Vagina (tissue), 2 donors: Measurements from ENCODE around the gene IRF5. TPM values are rescaled to one million over a fixed set of nuclear protein-coding genes. Genes with fewer than 3 reads are reported as not detected.

ENCODE experiments used
- DNase-seq, 2 donors: peaks; one replicate each; pipeline ENCODE4 v3.0.0-alpha.2; 2017; ENCODE audit errors: extremely low spot score in 2 of 2
- H3K27ac ChIP-seq: fragments of 200-600 bp; sonication (generic); one replicate; pipeline ENCODE4 v1.5.1; 2019
- H3K27me3 ChIP-seq: fragments of 200-600 bp; sonication (generic); one replicate; pipeline ENCODE4 v1.5.1; 2019
- H3K36me3 ChIP-seq, 2 donors: fragments of 200-600 bp; sonication (generic); one replicate each; pipeline ENCODE4 v1.5.1; 2017 to 2019
- H3K4me1 ChIP-seq: fragments of 200-600 bp; sonication (generic); one replicate; pipeline ENCODE4 v1.5.1; 2019
- H3K4me3 ChIP-seq, 2 donors: fragments of 200-600 bp; sonication (generic); 1 replicate in 1 of 2; 2 replicates in 1 of 2; pipeline ENCODE4 v1.5.1; 2016 to 2019
- H3K9me3 ChIP-seq: fragments of 200-600 bp; sonication (generic); one replicate; pipeline ENCODE4 v1.5.1; 2019
- POLR2A ChIP-seq, 2 donors: fragments of 450-650 bp; IDR thresholded peaks; one replicate each; pipeline ENCODE4 v1.6.1; 2017; ENCODE audit warnings: antibody characterized with exemption in 2 of 2, mild to moderate bottlenecking in 2 of 2, moderate library complexity in 2 of 2
- POLR2AphosphoS5 ChIP-seq, 2 donors: sonication (generic); formaldehyde crosslinking; IDR thresholded peaks; one replicate each; pipeline ENCODE4 v1.9.0; 2017; ENCODE audit warnings: antibody characterized with exemption in 2 of 2, mild to moderate bottlenecking in 2 of 2, low read depth in 1 of 2; ENCODE audit not compliant: insufficient read depth in 1 of 2
- intact Hi-C: fragments of 100-400 bp; cut with DNase I; formaldehyde crosslinking; loops from one replicate; pipeline ENCODE4 v1.15.1; 2023
- total RNA-seq: library from RNA; depleted of rRNA; stranded (reverse); fragments of >200 nt; gene quantifications from one replicate; pipeline ENCODE4 v1.2.3, GENCODE V29; 2016
- TF ChIP-seq, protein P1 (sequence below), 3 experiments: fragments of 450-650 bp in 2 of 3; fragments of 200-600 bp in 1 of 3; sonication (generic) in 1 of 3; IDR thresholded peaks; one replicate each; pipeline ENCODE4 v1.5.1; 2017 to 2019; ENCODE audit warnings: antibody characterized with exemption in 3 of 3, mild to moderate bottlenecking in 2 of 3, moderate library complexity in 2 of 3

IRF5 gene
- total RNA-seq, 1 donor from 2014 or later, result 15.0 TPM

DNA sequence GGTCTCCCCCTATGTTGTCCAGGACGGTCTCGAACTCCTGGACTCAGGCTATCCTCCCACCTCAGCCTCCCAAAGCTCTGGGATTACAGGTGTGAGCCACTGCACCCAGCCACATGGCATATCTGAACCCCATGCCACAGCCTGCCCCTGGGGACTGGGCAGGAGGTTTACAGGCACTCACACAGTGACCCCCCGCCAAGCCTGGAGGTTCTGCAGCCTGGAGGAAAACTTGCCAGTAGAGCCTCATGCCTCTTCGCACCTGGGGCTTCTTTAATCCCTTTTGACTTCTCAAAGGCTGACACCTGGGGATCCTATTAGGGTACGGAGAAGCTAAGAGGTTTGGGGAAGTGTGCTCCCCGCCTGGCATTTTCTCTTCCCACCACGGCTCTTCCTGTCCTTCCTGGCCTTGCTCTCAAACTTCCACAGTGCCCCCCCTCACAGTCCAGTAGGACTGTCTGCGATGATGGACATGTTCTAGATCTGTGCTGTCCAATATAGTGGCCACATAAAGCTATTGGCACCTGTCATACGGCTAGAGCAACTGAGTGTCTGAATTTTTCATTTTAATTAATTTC is 15.8 kb upstream of the IRF5 start:
- Histone ChIP-seq H3K36me3 (no peaks in the 10 kb centered on the region), H3K4me3 (no peak overlapping the region), H3K27me3 (no peaks in the 10 kb centered on the region), H3K9me3 (no peaks in the 10 kb centered on the region), H3K4me1 (no peaks in the 10 kb centered on the region), H3K27ac (no peak overlapping the region)
- intact Hi-C loops, result no loop called here
- TF ChIP-seq POLR2AphosphoS5 (IDR thresholded peaks at IDR 0.05; ENCODE audit: insufficient read depth in 1 of 2, low read depth in 1 of 2), result no peak
- TF ChIP-seq, protein P1, sequence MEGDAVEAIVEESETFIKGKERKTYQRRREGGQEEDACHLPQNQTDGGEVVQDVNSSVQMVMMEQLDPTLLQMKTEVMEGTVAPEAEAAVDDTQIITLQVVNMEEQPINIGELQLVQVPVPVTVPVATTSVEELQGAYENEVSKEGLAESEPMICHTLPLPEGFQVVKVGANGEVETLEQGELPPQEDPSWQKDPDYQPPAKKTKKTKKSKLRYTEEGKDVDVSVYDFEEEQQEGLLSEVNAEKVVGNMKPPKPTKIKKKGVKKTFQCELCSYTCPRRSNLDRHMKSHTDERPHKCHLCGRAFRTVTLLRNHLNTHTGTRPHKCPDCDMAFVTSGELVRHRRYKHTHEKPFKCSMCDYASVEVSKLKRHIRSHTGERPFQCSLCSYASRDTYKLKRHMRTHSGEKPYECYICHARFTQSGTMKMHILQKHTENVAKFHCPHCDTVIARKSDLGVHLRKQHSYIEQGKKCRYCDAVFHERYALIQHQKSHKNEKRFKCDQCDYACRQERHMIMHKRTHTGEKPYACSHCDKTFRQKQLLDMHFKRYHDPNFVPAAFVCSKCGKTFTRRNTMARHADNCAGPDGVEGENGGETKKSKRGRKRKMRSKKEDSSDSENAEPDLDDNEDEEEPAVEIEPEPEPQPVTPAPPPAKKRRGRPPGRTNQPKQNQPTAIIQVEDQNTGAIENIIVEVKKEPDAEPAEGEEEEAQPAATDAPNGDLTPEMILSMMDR (IDR thresholded peaks at IDR 0.05), result no peak
- TF ChIP-seq POLR2A (IDR thresholded peaks at IDR 0.05), result no peak
- no peak for DNase-seq

DNA sequence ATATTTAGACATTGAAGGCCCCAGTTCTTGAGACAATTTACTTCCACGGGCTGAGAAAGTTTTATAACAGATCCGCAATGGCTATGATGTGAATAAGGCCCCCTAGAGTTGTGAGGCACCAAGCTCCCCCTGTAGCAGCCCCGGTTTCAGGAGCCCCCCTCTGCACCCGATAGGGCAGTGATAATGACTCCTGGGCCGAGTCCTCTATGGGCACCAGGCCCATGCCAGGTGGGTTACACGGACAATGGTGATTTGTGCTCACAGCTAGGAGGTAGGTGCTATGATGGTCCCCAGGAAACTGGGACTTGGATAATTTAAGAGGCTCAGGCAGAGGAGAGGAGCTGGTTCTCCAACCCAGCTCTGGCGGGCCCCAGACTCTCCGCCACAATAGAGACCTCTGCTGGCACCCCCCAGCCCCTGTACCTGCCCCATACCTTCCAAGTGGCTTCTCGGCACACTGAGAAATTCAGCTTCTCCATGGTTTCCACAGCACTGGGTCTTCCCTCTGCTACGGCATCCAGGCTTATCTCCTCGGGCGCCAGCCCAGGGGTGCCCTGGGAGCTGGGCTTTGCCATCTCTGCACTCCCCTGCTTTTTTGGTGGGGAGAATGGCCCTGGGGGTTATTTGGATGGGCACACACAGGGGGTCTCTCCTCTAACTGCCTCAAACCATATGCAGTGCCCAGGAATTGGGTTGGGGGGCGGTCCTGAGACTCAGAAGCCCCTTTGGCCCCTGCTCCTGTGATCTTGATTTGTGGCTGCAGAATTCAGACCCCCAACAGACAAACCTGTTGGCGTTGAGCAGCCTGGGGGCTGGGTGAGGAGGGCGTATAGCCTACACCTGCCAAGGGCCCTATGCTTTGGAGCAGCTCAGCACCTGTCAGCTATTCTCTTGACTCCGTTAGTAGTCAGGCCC is 15.0 kb upstream of the IRF5 start:
- Histone ChIP-seq H3K4me1 (no peaks in the 10 kb centered on the region), H3K27me3 (no peaks in the 10 kb centered on the region), H3K36me3 (no peaks in the 10 kb centered on the region), H3K27ac (no peak overlapping the region), H3K4me3 (no peak overlapping the region), H3K9me3 (no peaks in the 10 kb centered on the region)
- TF ChIP-seq POLR2AphosphoS5 (IDR thresholded peaks at IDR 0.05; ENCODE audit: insufficient read depth in 1 of 2, low read depth in 1 of 2) (no peak), POLR2A (IDR thresholded peaks at IDR 0.05) (no peak)
- TF ChIP-seq, protein P1 (IDR thresholded peaks at IDR 0.05), result no peak
- DNase-seq, result no peak
- intact Hi-C loops, result no loop called here

DNA sequence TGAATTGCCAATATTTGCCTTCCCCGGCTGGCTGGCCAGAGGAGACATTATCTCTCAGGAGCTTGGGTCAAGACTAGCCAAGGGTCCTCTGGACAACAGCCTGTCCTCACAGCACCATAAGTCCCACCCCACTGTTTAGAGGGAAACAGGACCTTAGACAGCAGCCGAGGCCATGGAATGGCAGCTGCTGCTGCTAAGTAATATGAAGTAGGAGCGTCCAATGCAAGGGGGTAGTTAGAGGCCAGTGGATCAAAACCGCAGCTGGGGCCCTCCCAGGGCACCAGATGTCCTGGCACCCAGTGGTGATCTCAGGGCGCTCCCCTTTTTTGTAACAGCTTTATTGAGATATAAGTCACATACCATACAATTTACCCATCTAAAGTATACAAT is 14.3 kb upstream of the IRF5 start:
- intact Hi-C loops, result no loop called here
- Histone ChIP-seq H3K4me3 (no peak overlapping the region), H3K27ac (no peak overlapping the region), H3K9me3 (no peaks in the 10 kb centered on the region), H3K36me3 (no peaks in the 10 kb centered on the region), H3K4me1 (no peaks in the 10 kb centered on the region), H3K27me3 (no peaks in the 10 kb centered on the region)
- DNase-seq, result no peak
- no peak for TF ChIP-seq POLR2A (IDR thresholded peaks at IDR 0.05)
- TF ChIP-seq POLR2AphosphoS5 (IDR thresholded peaks at IDR 0.05; ENCODE audit: insufficient read depth in 1 of 2, low read depth in 1 of 2), result no peak
- TF ChIP-seq, protein P1 (IDR thresholded peaks at IDR 0.05), result no peak

DNA sequence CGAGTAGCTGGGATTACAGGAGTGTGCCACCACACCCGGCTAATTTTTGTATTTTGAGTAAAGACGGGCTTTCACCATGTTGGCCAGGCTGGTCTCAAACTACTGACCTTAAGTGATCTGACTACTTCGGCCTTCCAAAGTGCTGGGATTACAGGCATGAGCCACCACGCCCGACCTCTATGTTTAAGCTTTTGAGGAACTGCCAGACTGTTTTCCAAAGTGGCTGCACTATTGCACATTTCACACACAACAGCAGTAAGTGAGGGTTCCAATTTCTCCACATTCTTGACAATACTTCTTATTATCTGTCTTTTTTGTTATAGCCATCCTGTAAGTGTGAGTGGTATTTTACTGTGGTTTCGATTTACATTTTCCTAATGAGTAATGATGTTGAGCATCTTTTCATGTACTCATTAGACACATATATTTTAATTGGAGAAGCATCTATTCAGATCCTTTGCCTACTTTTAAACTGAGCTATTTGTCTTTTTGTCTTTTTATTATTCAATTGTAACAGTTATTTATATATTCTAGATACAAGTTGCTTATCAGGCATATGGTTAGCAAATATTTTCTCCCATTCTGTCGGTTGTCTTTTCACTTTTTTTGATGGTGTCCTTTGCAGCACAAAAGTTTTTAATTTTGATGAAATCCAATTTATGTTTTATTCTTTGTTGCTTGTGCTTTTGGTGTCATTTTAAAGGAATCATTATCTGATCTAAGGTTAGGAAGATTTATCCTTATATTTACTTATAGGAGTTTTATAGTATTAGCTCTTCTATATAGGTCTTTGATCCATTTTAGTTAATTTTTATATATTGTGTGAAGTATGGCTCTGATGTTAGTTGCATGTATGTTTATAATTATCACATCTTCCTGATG is 12.8 kb upstream of the IRF5 start:
- Histone ChIP-seq H3K27me3 (no peaks in the 10 kb centered on the region), H3K4me1 (no peaks in the 10 kb centered on the region), H3K9me3 (no peaks in the 10 kb centered on the region), H3K4me3 (no peak overlapping the region), H3K36me3 (no peaks in the 10 kb centered on the region), H3K27ac (no peak overlapping the region)
- DNase-seq, result no peak
- intact Hi-C loops, result no loop called here
- TF ChIP-seq, protein P1 (IDR thresholded peaks at IDR 0.05), result no peak
- no peak for TF ChIP-seq POLR2A (IDR thresholded peaks at IDR 0.05)
- TF ChIP-seq POLR2AphosphoS5 (IDR thresholded peaks at IDR 0.05; ENCODE audit: insufficient read depth in 1 of 2, low read depth in 1 of 2), result no peak
